Thyroid gland (tissue), 4 donors: ENCODE measurements around the gene KRTAP5-2. TPM values are rescaled to one million over a fixed set of nuclear protein-coding genes. Genes with fewer than 3 reads are reported as not detected.
"Not testable (repeated sequence)": the region's sequence is repeated elsewhere in the genome, so short reads cannot be mapped to it uniquely, and the experiment has no call there.

ENCODE experiments used
- DNase-seq, 2 donors: peaks; one replicate each; pipeline ENCODE4 v3.0.0-alpha.2; 2019
- H3K27ac ChIP-seq, 3 donors: fragments of 200-600 bp; sonication (generic); 1 replicate in 2 of 3; 2 replicates in 1 of 3; pipeline ENCODE4 v1.5.1; 2016 to 2019; ENCODE audit warnings: mild to moderate bottlenecking in 1 of 3, moderate library complexity in 1 of 3
- H3K27me3 ChIP-seq: fragments of 200-600 bp; sonication (generic); one replicate; pipeline ENCODE4 v1.5.1; 2019
- H3K36me3 ChIP-seq, 2 donors: fragments of 200-600 bp; sonication (generic); one replicate each; pipeline ENCODE4 v1.5.1; 2016 to 2019
- H3K4me1 ChIP-seq, 2 donors: fragments of 200-600 bp; sonication (generic); one replicate each; pipeline ENCODE4 v1.5.1; 2017 to 2019
- H3K4me3 ChIP-seq, 3 donors: fragments of 200-600 bp; sonication (generic); replicated peaks in 1 of 3; 1 replicate in 2 of 3; 2 replicates in 1 of 3; pipeline ENCODE4 v1.5.1; 2016; ENCODE audit warnings: mild to moderate bottlenecking in 1 of 3
- H3K9me3 ChIP-seq: fragments of 200-600 bp; sonication (generic); one replicate; pipeline ENCODE4 v1.5.1; 2017
- POLR2A ChIP-seq, 2 donors: fragments of 450-650 bp; IDR thresholded peaks; one replicate each; pipeline ENCODE4 v1.6.1; 2017; ENCODE audit warnings: antibody characterized with exemption in 2 of 2, mild to moderate bottlenecking in 2 of 2, moderate library complexity in 1 of 2
- WGBS, 2 donors: methylation state at CpG; one replicate each; pipeline ENCODE4 v1.1.5; 2017; 5-methylcytosine and 5-hydroxymethylcytosine counted together
- intact Hi-C: fragments of 100-400 bp; cut with DNase I; formaldehyde crosslinking; loops from one replicate; pipeline ENCODE4 v1.15.1; 2023
- total RNA-seq, 4 donors: library from RNA; depleted of rRNA; stranded (reverse); fragments of >200 nt; gene quantifications; one replicate each; pipeline ENCODE4 v1.2.3, GENCODE V29; 2016
- TF ChIP-seq, protein P1 (sequence below), 6 experiments: fragments of 200-600 bp in 3 of 6; fragments of 450-650 bp in 3 of 6; sonication (generic) in 3 of 6; IDR thresholded peaks; one replicate each; pipeline ENCODE4 v1.5.1; 2016 to 2019; ENCODE audit warnings: antibody characterized with exemption in 6 of 6, mild to moderate bottlenecking in 2 of 6, inconsistent platforms in 1 of 6, moderate library complexity in 1 of 6

KRTAP5-2 gene
- total RNA-seq, 4 donors from 2014 or later, result not detected

DNA sequence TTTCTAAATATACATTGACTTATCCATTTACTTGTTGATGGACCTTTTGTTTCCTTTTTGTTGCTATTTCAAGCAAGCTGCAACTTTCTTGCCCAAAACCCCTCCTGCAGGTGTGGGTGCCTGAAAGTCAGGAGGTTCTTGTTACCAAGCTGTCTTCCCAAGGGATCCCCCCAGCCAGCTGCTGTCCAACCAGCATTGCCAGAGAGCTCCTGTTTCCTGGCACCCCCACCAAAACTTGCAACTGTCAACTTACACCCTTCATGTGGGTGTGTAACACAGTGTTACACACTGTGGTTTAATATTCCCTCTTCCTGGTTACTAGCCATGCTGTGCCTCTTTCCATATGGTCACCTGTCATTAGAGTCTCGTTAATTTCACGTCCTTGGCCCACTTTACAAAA, 11.4 kb downstream of the KRTAP5-2 start:
- TF ChIP-seq, protein P1, sequence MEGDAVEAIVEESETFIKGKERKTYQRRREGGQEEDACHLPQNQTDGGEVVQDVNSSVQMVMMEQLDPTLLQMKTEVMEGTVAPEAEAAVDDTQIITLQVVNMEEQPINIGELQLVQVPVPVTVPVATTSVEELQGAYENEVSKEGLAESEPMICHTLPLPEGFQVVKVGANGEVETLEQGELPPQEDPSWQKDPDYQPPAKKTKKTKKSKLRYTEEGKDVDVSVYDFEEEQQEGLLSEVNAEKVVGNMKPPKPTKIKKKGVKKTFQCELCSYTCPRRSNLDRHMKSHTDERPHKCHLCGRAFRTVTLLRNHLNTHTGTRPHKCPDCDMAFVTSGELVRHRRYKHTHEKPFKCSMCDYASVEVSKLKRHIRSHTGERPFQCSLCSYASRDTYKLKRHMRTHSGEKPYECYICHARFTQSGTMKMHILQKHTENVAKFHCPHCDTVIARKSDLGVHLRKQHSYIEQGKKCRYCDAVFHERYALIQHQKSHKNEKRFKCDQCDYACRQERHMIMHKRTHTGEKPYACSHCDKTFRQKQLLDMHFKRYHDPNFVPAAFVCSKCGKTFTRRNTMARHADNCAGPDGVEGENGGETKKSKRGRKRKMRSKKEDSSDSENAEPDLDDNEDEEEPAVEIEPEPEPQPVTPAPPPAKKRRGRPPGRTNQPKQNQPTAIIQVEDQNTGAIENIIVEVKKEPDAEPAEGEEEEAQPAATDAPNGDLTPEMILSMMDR (IDR thresholded peaks at IDR 0.05), result no peak
- no peak for TF ChIP-seq POLR2A (IDR thresholded peaks at IDR 0.05)
- DNase-seq, result no peak
- no peaks in the 10 kb centered on the region for H3K36me3 ChIP-seq
- 80 to 82% methylated on average over 2 of the region's 2 CpGs for WGBS, 2 donors
- no peaks in the 10 kb centered on the region for H3K9me3 ChIP-seq
- no peak overlapping the region for H3K27ac ChIP-seq
- intact Hi-C loops, result no loop called here
- H3K4me3 ChIP-seq, result no peak overlapping the region
- H3K27me3 ChIP-seq, result no peaks in the 10 kb centered on the region
- H3K4me1 ChIP-seq, result no peaks in the 10 kb centered on the region

DNA sequence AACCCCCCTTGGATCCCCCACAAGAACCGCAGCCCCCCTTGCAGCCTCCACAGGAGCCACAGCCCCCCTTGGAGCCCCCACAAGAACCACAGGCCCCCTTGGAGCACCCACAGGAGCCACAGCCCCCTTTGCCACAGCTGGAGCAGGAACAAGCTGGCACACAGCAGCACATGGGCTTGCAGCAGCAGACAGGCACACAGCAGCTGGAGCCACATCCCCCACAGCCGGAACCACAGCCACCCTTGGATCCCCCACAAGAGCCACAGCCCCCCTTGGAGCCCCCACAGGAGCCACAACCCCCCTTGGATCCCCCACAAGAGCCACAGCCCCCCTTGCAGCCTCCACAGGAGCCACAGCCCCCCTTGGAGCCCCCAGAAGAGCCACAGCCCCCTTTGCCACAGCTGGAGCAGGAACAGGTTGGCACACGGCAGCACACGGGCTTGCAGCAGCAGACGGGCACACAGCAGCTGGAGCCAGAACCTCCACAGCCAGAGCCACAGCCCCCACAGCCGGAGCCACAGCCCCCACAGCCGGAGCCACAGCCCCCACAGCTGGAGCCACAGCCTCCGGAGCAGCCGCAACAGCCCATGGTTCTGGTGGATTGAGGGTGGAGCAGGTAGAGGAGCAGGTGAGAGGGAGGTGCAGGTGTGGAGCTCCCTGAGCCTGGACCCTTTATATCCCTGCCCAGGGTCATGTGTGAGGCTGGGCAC, 13.3 kb downstream of the KRTAP5-2 start, which contains the start of gene KRTAP5-1:
Gene KRTAP5-1 (minus strand): TSS at position 623 of the 710 bp plus-strand sequence. CDS start 34 bp downstream, at position 589.
- H3K9me3 ChIP-seq, DNase-seq, H3K4me1 ChIP-seq, H3K27me3 ChIP-seq, H3K36me3 ChIP-seq, H3K27ac ChIP-seq, H3K4me3 ChIP-seq, intact Hi-C loops: not testable (repeated sequence)
- WGBS, 2 donors, result 60 to 83% methylated on average over 1 to 7 of the region's 9 CpGs

DNA sequence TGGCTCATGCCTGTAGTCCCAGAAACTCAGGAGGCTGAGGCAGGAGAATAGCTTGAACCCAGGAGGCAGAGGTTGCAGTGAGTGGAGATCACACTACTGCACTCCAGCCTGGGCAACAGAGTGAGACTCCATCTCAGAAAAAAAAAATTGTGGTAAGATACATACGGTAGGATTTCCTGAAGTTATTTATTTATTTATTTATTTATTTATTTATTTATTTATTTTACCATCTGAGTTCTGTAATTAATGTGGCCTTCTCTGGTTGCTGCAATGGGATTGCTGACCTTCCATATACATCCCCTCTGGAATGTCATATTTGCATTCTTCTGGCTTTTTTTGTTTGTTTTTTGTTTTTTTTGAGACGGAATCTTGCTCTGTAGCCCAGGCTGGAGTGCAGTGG, 15.2 kb downstream of the KRTAP5-2 start:
- H3K4me1 ChIP-seq, H3K4me3 ChIP-seq, H3K9me3 ChIP-seq, intact Hi-C loops, H3K36me3 ChIP-seq, H3K27me3 ChIP-seq, DNase-seq, H3K27ac ChIP-seq: not testable (repeated sequence)
- 70 to 82% methylated on average over 2 of the region's 2 CpGs for WGBS, 2 donors

DNA sequence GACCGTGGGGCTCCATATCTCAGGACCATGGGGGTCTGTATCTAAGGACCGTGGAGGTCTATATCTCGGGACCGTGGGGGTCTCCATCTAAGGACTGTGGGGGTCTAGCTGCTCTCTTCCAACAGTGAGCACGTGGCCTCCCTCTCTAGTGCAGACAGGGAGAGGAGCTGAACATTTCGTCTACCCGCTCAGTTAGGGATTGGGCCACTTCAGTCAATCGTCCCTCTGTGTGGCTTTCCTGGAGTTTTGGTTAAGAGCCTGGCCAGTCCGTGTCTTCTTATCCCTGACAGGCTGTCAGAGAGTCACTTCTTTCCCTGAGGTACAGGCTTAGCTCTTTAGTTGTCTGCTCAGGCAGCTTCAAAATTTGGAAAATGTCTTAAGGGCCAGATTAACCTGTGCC, 16.1 kb downstream of the KRTAP5-2 start:
- Histone ChIP-seq H3K27ac (no peak overlapping the region), H3K36me3 (no peaks in the 10 kb centered on the region), H3K4me3 (no peak overlapping the region), H3K4me1 (no peaks in the 10 kb centered on the region), H3K27me3 (no peaks in the 10 kb centered on the region), H3K9me3 (no peaks in the 10 kb centered on the region)
- WGBS, 2 donors, result 83 to 85% methylated on average over 9 of the region's 9 CpGs
- DNase-seq, result no peak
- intact Hi-C loops, result no loop called here
- TF ChIP-seq, protein P1 (IDR thresholded peaks at IDR 0.05), result no peak
- TF ChIP-seq POLR2A (IDR thresholded peaks at IDR 0.05), result no peak

DNA sequence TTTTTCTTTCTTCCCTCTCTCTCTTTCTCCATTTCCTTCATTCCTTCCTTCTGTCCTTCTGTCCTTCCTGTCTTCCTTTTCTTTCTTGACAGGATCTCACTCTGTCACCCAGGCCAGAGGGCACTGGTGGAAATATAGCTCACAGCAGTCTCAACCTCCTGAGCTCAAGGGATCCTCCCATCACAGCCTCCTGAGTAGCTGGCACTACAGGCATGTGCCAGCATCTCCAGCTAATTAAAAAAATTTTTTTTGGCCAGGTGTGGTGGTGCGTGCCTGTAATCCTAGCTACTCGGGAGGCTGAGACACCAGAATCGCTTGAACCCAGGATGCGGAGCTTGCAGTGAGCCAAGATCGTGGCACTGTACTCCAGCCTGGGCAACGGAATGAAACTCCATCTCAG, 21.3 kb downstream of the KRTAP5-2 start:
- DNase-seq, result no peak
- intact Hi-C loops, result no loop called here

DNA sequence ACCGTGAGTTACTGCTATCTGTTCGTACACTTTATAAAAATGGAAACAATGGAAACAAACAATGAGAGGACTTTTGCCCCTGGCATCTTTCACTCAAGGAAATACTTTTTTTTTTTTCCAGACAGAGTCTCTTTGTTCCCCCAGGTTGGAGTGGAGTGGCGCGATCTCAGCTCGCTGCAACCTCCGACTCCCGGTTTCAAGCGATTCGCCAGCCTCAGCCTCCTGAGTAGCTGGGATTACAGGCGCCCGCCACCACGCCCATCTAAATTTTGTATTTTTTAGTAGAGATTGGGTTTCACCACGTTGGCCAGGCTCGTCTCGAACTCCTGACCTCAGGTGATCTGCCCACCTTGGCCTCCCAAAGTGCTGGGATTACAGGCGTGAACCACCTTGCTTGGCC, 22.3 kb downstream of the KRTAP5-2 start:
- not testable (repeated sequence) for DNase-seq

More for the DNA sequence above, 21.3 kb downstream of the KRTAP5-2 start:
- Histone ChIP-seq H3K27me3 (no peaks in the 10 kb centered on the region), H3K4me1 (peaks cover 15 to 22% of the 10 kb centered on the region in 2 donors), H3K4me3 (no peak overlapping the region), H3K27ac (no peak overlapping the region), H3K36me3 (no peaks in the 10 kb centered on the region), H3K9me3 (no peaks in the 10 kb centered on the region)
- TF ChIP-seq POLR2A (IDR thresholded peaks at IDR 0.05), result no peak
- TF ChIP-seq, protein P1 (IDR thresholded peaks at IDR 0.05), result no peak
- 78% methylated on average over 6 of the region's 6 CpGs for WGBS, 2 donors

More for the DNA sequence above, 22.3 kb downstream of the KRTAP5-2 start:
- H3K27me3 ChIP-seq, H3K27ac ChIP-seq, H3K36me3 ChIP-seq, H3K9me3 ChIP-seq, H3K4me3 ChIP-seq: not testable (repeated sequence)
- peaks cover 15 to 30% of the 10 kb centered on the region in 2 donors for H3K4me1 ChIP-seq
- intact Hi-C loops, result loop anchor here (2.0 kb wide), 1 partner anchor 29 kb away; no protein-coding TSS in a partner anchor
- 85 to 86% methylated on average over 16 of the region's 16 CpGs for WGBS, 2 donors
